NAMALWA (cell line): ENCODE data around the gene DNTT.
"Not testable (repeated sequence)": the region's sequence is repeated elsewhere in the genome, so short reads cannot be mapped to it uniquely, and the experiment has no call there.

ENCODE experiments used
- DNase-seq: peaks from one replicate; pipeline ENCODE4 v3.0.0-alpha.2; 2015; ENCODE audit warnings: low spot score

DNTT gene

GRCh38 chr10:96276831-96277230 is 27.4 kb upstream of the DNTT start:
- no peak for DNase-seq

GRCh38 chr10:96279191-96279641 is 25.0 kb upstream of the DNTT start:
- peak; percentile 92 for DNase-seq

- no peak for DNase-seq
Measured at GRCh38 chr10:96280859-96281258, 23.4 kb upstream of the DNTT start.

- no peak for DNase-seq
Measured at GRCh38 chr10:96281444-96282029, 22.7 kb upstream of the DNTT start.

- DNase-seq, result no peak
Measured at GRCh38 chr10:96283351-96283750, 20.9 kb upstream of the DNTT start.

- DNase-seq, result no peak
Measured at GRCh38 chr10:96283756-96284155, 20.5 kb upstream of the DNTT start.

- DNase-seq, result no peak
Measured at GRCh38 chr10:96285331-96285752, 18.9 kb upstream of the DNTT start.

- peak; percentile 95 for DNase-seq
Measured at GRCh38 chr10:96287392-96288105, 16.7 kb upstream of the DNTT start.

GRCh38 chr10:96288151-96288621 is 16.0 kb upstream of the DNTT start:
- DNase-seq, result peak; percentile 90

- DNase-seq, result no peak
Measured at GRCh38 chr10:96289218-96289910, 14.9 kb upstream of the DNTT start.

GRCh38 chr10:96290368-96291133 is 13.7 kb upstream of the DNTT start:
- DNase-seq, result no peak

- DNase-seq, result peak; percentile 83
Measured at GRCh38 chr10:96292971-96293920, 11.0 kb upstream of the DNTT start.

- DNase-seq, result no peak
Measured at GRCh38 chr10:96295475-96295874, 8.8 kb upstream of the DNTT start.

- no peak for DNase-seq
Measured at GRCh38 chr10:96297486-96297885, 6.7 kb upstream of the DNTT start.

GRCh38 chr10:96298362-96298761 is 5.9 kb upstream of the DNTT start:
- no peak for DNase-seq

- DNase-seq, result peak; percentile 39
Measured at GRCh38 chr10:96299383-96299782, 4.9 kb upstream of the DNTT start.

GRCh38 chr10:96301616-96302015 is 2.6 kb upstream of the DNTT start:
- DNase-seq, result no peak

- DNase-seq, result no peak
Measured at GRCh38 chr10:96305019-96305418, 785 bp downstream of the DNTT start.

GRCh38 chr10:96306516-96306915 is 2.3 kb downstream of the DNTT start:
- DNase-seq, result peak; percentile 93

GRCh38 chr10:96308854-96309253 is 4.6 kb downstream of the DNTT start:
- not testable (repeated sequence) for DNase-seq
